NB4 (cell line): ENCODE measurements around the gene ARHGAP26.

Experiments used
- MYC ChIP-seq: IDR thresholded peaks from 2 replicates; pipeline ENCODE4 v1.6.1; 2011; ENCODE audit warnings: low read depth, low read length
- TF ChIP-seq, protein P1 (sequence below): IDR thresholded peaks from one replicate; pipeline ENCODE4 v1.5.1; 2012; ENCODE audit warnings: low read depth, low read length

- no peak for TF ChIP-seq MYC
- TF ChIP-seq, protein P1, sequence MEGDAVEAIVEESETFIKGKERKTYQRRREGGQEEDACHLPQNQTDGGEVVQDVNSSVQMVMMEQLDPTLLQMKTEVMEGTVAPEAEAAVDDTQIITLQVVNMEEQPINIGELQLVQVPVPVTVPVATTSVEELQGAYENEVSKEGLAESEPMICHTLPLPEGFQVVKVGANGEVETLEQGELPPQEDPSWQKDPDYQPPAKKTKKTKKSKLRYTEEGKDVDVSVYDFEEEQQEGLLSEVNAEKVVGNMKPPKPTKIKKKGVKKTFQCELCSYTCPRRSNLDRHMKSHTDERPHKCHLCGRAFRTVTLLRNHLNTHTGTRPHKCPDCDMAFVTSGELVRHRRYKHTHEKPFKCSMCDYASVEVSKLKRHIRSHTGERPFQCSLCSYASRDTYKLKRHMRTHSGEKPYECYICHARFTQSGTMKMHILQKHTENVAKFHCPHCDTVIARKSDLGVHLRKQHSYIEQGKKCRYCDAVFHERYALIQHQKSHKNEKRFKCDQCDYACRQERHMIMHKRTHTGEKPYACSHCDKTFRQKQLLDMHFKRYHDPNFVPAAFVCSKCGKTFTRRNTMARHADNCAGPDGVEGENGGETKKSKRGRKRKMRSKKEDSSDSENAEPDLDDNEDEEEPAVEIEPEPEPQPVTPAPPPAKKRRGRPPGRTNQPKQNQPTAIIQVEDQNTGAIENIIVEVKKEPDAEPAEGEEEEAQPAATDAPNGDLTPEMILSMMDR, result no peak
Measured at GRCh38 chr5:142947427-142947709, 177.2 kb downstream of the ARHGAP26 start.
